Measurements from ENCODE around the gene C1S.

Gene C1S

DNA sequence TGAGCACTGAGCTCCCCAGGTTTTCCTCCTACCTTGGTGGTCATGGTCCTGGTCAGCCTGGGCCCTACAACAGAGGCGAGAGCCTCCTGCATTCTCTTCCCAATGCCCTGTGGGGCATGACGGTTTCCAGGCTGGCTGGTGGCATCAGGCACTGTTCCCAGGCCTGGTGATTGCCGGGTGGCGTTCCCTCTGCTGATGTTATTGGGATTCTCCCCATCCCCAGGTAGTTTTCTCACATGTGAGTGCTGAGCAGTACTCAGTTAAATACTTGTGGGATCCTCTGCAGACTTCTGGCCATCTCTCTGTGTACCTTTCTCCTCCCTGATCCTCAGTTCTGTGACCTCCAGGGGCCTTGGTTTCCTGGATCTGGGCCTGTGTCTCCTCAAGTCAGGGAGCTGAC lies 16.0 kb downstream of the C1S start:
- DNase-seq (ENCODE audit: low read depth) = no peak

DNA sequence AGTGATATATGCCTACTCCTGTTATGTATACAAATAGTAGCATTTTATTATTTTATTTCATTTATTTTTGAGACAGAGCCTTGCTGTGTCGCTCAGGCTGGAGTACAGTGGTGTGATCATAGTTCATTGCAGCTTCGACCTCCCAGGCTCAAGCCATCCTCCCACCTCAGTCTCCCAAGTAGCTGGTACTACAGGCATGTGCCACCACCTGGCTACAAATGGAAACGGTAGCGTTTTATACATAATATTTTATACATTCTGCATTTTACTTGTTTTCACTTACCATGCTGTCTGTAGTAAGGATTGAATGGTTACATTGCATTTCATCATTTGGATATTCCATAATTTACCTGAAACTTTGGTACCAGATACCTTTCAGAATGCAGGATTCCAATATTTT lies 17.6 kb downstream of the C1S start:
- DNase-seq (ENCODE audit: low read depth) = no peak

DNA sequence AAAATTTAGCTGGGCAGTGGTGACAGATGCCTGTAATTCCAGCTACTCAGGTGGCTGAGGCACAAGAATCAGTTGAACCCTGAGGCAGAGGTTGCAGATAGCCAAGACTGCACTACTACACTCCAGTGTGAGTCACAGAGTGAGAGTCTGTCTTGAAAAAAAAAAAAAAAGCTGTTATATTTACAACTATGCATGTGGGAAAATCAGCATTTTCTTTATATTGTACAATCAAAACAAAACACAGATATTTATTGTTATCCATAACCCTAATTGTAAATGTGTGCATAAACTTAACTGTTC lies 19.3 kb downstream of the C1S start:
- DNase-seq (ENCODE audit: low read depth) = peak; percentile 75

DNA sequence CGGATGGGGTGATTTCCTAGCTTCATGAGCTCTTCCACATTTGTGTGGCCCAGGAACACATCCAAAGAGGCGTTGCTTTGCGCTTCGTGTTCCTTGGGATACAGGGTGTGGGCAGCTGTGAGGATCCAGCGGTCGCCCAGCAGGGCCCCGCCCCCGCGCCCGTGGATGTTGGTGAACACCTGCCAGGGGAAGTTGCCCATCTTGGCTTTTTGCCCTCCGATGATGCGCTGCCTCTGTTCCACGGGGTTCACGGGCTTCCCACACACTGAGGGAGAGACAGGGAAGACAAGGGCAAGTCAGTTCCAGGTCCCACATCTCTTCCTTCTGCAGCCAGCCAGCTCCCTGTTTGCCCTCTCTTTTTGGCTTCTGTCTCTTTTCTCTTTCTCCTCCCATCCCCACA lies 20.5 kb downstream of the C1S start:
- DNase-seq (ENCODE audit: low read depth) = no peak

DNA sequence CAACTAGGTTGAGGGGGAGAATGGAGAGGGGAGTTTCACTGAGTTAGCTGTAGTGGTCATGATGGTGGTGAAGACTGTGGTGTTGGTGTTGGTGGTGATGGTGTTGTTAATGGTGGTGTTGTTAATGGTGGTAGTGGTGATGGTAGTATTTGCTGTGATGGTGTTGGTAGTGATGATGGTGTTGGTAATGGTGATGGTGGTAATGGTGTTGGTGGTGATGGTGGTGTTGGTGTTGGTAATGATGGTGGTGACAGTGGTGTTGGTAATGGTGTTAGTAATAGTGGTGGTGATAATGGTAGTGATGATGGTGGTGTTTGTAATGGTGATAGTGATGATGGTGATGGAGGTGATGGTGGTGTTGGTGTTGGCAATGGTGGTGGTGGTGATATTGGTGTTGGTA lies 22.6 kb downstream of the C1S start:
- DNase-seq (ENCODE audit: low read depth) = no peak

DNA sequence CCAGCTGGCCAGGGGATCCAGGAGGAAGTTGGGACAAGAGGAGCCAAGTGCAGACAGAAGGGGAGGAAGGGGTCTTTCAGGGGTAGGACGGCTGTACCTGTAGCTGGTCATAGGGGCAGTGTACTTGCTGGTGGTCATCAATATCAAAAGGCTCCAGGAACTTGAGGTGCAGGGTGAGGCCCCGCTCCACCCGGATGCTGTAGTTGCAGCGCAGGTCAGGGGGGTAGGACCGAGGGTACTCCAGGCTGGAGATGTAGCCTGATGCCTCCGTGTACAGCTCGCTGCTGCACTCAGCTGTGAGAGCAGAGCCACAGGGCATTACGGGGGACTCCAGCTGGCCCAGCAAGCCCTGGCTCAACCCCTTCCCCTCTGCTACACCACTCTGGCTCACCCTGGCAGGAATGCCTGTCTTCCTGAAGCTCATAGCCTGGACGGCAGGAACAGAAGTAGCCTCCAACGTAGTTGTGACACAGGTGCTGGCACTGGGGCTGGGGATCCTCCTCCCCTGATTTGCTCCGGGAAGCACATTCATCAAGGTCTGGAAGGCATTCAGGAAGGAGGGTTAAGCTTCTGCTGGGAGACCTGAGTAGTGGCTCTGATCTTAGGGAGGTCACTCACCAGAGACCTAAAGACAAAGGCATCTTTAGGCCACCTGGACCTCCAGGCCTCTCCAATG lies 28.8 kb downstream of the C1S start:
- DNase-seq (ENCODE audit: low read depth) = no peak

DNA sequence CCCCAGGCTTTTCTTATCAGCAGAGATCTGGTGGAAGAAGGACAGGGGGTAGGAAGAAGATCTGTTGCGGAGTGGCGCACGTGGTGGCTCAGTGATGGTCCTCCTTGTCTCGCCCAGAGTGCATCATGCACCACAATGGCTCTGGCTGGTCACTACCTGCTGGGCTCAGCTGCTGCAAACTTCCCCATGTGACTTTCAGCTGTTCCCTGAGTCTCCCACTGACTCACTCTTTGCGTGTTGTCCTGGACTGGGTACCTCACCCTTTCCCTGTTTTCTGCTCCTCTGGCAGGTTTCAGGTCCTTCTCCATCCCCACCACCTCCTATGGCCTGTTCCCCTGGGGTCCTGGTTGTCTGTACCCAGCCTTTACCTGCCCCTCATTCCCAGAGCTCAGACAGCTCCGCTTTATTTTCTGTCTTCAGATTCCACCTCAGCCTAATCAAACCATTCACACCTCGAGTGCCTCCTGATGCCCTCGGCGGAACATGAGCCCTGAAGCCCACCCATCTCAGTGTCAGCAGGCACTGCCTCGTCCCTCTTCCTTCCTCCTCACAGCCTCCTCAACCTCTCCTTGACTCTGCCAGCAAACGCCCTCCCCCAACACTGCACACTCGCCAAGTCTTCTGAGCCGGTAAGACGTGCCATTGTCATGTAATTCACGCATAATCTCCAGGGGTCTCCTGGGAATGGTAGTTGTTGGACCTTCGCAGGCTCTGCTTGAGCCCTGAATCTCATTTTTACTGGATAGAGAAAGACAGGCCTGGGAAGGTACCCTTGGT lies 29.9 kb downstream of the C1S start:
- DNase-seq (ENCODE audit: low read depth) = no peak

DNA sequence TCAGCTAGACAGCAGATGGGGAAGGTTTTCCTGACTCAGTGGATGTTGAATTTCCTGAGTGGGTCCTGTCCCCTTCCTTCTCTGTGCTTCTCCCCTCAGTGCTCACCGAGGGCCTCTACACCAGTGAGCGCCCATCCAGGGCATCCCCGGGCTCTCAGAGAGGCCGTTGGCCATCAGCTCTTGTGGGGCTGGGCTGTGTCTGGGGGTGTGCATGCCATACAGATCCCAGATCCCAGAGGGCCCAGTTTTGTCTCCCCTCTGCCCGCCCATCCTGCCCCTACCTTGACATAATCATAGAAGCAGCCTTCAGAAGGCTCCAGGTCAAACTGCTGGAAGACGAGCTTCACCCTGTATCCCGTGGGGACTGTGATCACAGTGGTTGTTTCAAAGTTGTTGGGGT lies 30.7 kb downstream of the C1S start:
- DNase-seq (ENCODE audit: low read depth) = no peak

DNA sequence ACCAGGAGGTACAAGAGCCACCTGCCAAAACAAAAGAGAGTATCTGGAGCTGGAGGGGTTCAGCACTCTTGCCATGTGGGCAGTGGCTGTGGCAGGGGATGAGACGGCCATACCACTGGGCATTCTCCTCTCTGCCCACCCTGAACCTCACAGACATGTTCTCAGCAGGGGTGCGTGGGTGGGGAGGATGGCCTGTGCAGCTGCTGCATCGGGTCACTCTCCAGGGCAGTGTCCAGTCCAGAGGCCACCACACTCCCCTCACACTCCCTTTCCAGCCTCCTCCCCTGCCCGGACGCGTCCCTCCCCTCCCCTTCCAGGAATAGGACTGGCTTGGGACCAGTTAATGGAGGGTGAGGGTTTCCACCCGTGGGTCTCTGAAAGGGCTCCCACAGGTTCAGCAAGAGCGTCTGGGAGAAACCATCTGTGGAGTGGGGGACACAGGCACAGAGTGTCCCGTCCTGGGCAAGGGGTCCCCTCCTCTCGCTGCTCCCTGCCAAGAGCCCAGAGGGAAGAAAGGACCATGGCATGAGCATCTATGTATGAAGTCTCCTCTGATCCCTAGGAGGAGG lies 31.2 kb downstream of the C1S start:
- no peak for DNase-seq (ENCODE audit: low read depth)

DNA sequence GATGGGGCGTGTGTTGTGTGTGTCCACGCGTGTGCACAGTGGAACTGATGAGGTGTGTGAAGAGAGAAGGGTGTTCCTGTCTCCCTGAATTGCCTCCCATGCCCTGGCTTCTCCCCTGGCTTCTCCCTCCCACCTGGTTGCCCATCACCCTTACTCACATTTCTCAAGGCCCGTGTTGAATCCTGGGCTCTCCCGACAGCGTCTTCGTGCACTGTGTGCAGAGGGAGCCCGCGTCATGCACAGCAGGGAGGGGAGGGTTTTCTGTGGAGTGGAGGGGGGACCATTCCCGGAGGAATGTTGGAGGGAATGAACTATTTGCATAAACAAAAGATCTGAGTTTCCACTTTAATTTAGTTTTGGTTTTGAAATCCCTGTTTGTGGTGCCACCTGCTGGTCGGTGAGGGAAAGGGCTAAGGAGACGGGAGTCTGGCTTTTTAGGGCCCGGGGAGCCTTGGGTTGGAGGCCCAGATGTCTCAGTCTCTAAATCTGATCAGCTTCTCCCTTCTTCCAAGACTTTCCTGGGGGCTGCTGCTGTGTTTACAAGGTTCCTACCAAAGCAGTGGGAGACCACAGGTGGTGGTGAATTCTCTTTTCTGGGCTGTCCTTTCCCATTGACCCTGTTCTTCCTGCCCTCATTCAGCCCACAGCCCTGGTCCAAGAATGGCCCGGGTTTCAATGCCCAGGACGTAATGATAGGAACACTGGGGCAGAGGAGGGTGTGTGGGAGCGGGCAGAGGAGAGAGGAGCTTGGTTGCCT lies 31.9 kb downstream of the C1S start, which contains the start of gene C1R:
Gene C1R (minus strand): TSS at position 217 of the 757 bp plus-strand sequence. CDS start 57 bp downstream, at position 160.
- peak; percentile 88 for DNase-seq (ENCODE audit: low read depth)

DNA sequence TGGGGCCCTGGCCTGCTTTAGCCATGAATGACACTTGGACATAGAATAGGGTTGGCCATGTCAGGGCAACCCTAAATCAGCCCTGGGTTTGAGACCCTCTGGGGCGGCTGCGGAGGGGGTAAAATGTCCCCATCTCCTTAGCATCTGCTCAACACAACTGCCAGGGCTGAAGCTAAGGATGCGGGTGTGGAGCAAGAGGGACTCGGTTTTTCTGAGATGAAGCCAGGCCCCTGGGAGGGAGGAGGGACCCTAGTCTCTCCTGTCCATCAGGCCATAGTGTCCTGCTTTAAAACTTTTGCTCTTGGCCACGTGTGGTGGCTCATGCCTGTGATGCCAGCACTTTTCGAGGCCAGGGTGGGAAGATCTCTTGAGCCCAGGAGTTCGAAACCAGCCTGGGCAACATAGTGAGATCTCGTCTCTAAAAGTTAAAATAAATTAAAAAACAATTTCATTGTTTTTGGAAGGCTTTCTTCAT lies 32.5 kb downstream of the C1S start:
- no peak for DNase-seq (ENCODE audit: low read depth)

DNA sequence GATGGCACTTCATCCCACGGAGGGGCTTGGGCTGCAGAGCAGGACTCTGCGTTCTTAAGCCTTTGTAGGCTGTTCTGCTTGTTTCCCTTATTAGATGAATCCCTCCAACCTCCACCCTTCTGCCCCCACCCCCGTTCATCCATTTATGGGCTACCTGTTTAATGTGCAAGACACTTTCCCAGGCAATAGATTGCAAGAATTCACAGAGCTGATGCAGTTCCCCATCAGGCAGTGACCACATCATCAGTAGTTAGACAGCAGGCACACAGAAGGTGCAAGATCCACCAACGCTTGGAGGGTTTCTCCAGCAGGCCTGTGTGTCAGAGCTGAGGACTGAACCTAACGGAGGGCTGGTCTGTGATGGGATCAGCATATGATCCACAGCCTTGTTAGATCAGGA lies 33.0 kb downstream of the C1S start:
- no peak for DNase-seq (ENCODE audit: low read depth)

DNA sequence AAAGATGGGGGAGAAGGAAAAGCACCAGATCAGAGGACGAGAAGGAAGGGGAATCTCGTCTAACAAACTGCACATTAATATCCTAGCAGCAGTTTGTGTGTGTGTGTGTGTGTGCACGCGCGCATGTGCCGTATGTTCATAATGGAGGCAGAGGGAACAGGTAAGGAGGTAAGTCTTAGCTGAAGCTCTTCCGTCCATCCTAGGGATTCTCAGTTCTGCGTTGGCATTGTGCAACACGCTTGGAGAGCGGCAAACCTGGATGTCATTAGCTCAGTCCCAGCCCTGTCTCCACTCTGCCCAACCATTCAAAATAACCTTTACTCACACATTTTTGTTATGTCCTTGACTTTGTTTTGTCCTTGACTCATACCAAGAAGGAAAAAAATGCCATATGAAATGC lies 33.4 kb downstream of the C1S start:
- peak; percentile 36 for DNase-seq (ENCODE audit: low read depth)

DNA sequence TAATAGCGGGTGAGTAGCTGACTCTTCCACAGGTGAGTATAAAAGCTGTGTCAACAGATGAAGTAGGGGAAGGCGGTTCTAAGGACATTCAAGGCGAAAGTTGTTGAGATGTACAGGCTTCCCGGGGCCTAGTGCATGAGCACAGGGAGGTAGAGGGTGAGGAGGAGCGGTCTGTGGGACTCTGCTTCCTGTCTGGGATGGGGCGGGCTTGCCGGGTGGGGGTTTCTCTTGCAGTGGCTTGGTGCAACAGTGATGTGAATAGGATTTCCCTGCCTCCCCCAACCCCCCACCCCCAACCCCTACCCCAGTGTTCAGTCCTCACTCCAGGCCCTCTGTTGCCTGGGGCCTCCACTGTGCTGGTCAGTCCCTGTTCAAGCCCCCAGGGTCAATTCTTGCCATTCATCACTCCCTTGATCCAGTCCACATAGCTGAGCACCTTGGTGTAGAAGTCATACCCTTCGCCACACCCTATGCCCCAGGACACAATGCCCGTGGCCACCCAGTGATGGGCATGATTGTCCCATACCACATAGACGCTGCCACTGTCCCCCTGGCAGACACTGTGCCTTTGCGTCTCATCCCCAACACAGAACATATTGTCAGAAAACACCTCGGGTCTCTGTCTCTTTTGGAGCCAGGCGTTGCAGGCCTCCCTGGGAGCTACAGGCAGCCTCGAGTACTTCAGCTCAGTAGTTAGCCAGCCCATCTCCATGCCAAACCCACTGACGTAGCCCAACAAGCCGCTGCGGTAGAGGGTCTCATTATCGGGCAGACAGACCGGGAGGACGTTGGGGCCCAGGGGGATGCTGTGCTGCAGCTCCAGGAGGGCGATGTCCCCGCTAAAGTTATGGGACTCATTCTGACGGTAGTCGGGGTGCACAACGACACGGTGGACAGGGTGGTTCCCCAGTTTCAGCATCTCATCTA lies 35.8 kb downstream of the C1S start:
- DNase-seq (ENCODE audit: low read depth) = no peak

DNA sequence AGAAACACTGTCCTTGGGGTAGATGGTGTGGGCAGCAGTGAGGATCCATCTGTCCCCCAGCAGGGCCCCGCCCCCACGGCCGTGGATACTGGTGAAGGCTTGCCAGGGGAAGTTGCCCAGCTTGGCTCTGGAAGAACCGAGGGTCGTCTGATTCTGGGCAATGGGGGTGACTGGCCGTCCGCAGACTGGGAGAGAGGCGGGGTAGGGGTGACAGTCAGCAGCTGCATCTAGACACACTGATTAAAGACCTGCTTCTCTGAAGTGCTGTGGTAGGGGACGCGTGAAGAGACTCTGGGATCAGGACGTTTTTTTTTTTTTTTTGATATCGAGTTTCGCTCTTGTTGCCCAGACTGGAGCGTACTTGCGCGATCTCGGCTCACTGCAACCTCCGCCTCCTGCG lies 36.5 kb downstream of the C1S start:
- no peak for DNase-seq (ENCODE audit: low read depth)

DNA sequence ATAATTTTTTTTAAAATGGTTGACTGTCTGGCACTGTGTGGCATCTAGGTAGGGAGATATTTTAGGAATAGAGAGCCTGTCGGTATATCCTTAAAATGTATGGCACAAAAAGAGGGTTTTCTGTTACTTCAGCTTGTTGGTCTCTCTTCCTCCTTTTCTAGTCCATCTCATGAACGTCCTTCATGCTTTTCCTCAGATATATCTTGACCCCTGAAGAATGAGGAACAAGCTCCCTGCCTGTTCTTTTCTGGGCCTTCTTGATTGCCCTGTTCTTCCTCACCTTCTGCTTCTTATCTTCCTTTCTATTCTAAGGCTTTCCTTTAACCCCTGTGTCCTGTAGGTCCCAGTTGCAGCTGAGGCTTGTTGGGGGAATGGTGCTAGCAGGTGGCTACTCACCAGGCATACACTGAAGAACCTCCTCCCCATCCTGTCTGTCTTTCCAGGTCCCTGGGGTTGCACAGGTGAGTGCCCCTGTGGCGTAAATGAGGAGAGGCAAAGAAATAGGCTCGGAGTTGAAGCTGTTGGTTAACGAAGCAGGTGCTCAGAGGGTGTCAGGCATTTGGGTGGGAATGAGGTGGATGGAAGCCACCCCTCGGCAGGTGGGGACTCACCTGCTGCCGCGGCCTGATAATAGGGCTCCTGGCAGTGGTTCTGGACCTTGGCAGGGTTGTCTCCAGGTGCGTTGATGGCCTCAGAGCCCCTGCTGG lies 38.9 kb downstream of the C1S start:
- DNase-seq (ENCODE audit: low read depth) = no peak

DNA sequence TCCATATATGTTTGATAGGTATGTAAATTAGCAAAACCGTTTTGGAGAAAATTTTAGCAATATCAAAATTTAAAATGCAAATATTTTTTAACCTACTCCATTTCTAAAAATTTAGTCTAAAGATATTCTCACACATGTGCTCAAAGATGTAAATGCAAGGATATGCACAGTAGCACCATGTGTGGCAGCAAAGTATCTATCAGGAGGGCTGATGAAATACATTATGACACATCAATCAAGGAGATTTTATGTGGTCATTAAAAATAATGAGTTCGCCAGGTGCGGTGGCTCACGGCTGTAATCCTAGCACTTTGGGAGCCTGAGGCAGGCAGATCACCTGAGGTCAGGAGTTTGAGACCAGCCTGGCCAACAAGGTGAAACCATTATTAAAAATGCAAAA lies 39.7 kb downstream of the C1S start:
- no peak for DNase-seq (ENCODE audit: low read depth)

DNA sequence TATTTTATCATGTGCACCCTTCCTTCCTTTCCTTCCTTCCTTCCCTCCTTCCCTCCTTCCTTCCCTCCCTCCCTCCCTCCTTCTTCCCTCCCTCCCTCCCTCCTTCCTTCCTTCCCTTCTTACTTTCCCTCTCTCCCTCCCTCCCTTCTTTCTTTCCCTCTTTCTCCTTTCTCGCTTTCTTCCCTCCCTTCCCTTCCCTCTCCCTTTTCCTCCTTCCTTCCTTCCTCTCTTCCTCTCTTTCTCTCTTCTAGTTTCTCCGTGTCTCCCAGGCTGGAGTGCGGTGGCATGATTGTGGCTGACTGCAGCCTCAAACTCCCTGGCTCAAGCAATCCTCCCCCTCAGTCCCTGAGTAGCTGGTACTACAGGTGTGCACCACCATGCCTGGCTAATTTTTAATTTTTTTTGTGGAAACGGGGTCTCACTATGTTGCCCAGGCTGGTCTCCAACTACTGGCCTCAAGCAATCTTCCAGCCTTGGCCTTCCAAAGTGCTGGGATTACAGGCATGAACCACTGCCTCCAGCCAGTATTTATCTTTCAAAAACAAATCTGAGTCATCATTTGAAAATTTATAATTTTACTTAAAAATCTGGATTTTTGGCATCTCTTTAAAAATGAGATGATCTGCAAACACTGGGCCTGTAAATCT lies 40.7 kb downstream of the C1S start:
- DNase-seq (ENCODE audit: low read depth) = no peak

DNA sequence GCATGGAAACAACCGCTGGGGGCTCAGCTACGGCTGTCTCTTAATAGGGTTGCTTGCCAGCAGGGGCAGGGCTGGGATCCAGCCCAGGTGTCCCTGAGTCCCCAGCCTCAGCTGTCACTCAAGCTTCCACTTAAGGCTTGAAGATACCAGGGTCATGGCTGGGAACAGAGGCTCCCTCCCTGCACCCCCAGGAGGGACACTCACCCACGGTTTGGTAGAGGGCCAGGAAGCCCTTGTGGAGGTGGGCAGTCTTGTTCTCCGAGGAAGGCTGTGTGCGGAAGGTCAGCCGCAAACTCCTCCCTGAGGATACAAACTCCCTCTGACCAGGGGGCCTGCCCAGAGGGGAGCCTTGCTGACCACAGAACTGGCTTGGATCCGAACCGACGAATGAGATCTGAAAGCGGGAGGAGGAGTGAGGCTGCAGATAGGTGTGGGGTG lies 41.2 kb downstream of the C1S start:
- DNase-seq (ENCODE audit: low read depth) = no peak

DNA sequence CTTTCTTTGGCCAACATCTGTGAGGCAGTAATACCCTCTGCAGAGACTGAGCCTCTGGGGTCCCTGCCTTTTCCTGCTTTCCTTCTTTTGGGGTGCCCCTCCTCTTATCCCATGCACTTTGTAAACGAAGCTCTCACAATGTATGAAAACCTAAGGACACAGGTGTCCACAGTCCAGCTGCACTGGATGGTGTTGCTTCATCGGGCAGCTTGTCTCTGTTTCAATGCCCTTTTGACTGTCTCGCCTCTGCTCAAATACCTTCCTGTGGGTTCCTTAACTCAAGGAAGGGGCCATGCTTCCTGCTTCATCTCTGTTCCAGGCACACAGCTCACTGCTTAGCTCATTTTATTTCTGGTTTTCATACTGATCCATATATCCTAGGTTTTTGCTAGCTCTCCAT lies 42.1 kb downstream of the C1S start:
- no peak for DNase-seq (ENCODE audit: low read depth)

Data from amniotic epithelial cell (primary cell).